NCI-H146 (cell line): ENCODE results near the gene KLC1.
"Not testable (repeated sequence)": the region's sequence is repeated elsewhere in the genome, so short reads cannot be mapped to it uniquely, and the experiment has no call there.

ENCODE experiments used
- DNase-seq: peaks from one replicate; lab custom pipeline; 2025; lab: John Stamatoyannopoulos, UW

KLC1 gene

DNA sequence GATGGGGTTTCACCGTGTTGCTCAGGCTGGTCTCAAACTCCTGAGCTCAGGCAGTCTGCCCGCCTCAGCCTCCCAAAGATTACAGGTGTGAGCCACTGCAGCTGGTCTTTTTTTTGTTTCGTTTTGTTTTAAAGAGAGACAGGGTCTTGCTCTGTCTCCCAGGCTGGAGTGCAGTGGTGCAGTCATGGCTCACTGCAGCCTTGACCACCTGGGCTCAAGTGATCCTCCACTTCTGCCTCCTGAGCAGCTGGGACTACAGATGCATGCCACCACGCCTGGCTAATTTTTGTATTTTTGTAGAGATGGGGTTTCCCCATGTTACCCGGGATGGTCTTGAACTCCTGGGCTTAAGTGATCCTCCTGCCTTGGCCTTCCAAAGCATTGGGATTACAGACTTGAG is 62.6 kb downstream of the KLC1 start:
- DNase-seq, result not testable (repeated sequence)

- no peak for DNase-seq
Observed at GRCh38 chr14:103692159-103692558, 63.1 kb downstream of the KLC1 start.

- DNase-seq, result no peak
Observed at GRCh38 chr14:103692871-103693270, 63.9 kb downstream of the KLC1 start.

DNA sequence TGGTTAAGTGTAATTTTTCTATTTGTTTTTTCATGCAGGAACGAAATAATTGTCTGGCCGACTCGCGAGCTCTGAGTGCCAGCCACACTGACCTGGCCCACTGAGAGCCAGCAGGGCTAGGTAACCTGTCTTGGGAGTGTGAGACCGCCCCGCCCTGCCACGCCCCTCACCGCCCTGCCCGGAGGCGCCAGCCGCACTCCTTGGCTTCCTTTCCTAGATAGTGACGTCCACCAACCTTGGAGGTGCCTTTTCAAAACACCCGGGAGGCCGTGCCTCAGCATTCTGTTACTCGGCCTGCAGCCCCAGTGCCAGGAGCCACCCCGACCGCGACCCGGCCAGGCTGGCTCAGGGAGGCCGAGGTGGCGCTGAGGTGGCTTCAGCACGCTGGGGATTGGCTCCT is 64.5 kb downstream of the KLC1 start:
- no peak for DNase-seq

GRCh38 chr14:103694572-103695026 is 65.6 kb downstream of the KLC1 start:
- DNase-seq, result no peak

DNA sequence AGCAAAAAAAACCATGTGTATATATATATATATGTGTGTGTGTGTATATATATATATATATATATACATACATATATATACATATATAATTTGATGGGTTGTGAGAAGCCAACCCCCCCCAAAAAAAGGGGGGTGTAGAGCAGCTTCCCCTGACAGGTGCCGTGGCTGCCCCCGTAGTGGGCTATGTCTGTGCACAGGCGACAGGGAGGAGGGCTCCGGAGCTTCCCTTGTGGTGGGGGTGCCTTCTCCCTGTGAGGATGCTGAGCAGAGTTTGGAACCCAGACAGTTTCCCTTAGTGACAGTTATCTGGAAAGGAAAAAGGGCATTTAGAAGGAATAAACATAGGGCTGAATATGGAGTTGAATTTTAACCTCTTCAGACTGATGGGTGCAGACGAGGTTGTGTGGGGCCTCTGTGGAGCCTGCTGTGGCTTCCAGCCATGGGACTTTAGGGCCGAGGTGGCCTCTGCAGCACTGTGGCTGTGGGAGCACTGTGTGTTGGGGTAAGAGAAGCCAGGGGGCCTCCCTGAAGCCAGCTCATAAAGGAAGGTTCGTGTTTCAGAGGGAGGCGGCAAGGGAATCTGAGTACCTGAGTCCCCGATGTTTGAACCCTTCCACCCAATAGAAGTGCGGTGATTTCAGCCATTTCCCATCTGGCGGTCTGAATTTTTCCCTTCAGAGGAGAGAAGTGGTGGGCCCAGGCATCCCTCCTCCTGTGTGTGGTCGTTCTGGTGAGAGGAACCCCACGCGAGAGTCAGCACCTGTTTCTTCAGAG is 66.5 kb downstream of the KLC1 start:
- DNase-seq, result no peak

- no peak for DNase-seq
Observed at GRCh38 chr14:103696070-103696402, 67.0 kb downstream of the KLC1 start.

- no peak for DNase-seq
Observed at GRCh38 chr14:103696466-103697071, 67.6 kb downstream of the KLC1 start.

DNA sequence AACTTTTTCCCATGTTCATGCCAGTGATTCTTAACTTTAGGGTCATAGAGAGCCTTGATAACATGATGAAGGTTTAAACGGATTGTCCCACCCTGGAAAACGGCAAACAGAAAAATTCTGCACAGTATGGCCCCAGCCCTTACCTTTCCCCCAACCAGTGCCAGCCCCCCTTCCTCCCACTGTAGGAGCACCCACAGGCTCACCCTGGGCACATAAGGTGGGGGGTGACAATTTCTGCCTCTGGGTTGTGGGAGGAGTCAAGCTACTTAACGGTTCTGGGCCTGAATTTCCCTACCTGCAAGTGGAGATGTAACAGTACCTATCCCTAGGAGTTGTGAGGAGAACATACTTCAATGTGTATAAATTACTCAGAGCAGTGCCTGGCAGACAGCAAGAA is 68.2 kb downstream of the KLC1 start:
- DNase-seq, result no peak

DNA sequence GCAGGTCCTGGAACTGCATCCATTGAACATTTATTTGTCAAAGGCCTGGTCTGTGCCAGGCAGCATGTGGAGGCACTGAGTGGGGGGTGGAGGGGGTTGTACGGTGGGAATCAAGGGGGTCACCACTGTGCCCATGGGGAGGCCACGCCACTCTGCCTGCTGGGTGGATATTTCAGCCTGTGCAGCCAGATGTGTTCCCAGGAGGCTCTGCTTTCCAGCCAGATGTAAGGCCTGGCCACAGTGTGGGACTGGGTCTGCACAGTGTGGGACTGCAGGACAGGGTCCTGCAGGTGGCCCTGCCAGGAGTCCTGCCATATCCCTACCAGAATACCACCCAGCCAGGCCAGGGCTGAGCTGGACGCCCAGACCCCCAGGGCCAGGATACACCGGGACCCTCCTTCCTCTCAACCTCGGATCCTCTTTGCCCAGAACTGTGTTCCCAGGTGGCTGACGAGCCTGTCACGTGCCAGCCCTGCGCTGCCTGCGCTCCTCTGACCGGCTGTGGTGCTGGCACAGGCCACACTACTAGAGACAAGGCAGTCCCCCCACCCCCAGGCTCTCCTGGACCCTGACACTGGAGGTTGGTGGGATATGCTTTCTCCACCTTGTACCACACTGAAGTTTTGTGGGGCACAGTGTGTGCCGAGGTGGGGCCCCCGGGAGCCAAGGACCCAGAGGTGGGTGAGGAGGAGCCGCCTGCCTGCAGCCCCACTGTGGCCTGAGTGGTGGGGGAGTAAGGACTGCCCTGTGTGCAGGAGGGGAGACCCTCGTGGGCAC is 68.8 kb downstream of the KLC1 start:
- no peak for DNase-seq

DNA sequence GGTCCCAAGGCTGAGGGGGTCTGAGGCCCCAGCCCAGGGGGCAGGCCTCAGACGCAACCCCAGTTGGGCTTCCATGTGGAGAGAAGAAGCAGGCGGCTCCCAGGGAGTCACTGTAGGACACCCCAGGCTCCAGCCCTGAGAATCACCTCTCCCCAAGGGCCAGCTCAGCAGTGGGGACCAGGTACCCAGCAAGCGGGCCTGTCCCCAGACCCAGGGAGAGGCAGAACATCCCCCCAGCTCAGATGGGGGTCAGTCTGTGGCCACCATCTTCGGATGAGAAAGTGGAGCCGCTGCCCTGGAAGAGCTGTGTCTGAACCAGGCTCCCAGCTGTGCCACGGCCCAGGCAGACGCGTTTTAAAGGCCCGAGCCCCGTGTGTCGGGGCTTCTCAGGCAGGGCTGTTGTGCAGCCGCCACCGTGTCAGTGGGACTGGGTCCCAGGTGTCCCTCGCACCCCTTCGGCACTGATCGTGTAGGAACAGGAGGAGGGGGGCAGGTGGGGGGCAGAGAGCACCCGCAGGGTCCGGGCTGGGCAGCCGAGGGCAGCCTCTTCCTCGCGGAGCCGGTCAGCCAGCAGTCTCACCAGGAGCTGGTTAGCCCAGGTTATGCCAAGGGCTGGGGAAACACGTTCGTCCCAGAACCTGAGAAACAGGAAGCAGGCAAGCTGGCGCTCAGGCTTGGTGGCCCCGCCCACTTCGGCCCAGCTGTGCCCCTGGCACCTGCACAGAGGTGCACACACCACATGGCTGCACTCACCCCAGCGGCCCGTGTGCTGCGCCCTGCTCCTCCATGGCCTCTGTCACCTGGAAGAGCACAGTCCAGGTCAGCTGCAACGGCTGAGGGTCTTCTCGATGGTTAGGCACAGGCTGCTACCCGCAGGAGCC is 69.6 kb downstream of the KLC1 start:
- no peak for DNase-seq

DNA sequence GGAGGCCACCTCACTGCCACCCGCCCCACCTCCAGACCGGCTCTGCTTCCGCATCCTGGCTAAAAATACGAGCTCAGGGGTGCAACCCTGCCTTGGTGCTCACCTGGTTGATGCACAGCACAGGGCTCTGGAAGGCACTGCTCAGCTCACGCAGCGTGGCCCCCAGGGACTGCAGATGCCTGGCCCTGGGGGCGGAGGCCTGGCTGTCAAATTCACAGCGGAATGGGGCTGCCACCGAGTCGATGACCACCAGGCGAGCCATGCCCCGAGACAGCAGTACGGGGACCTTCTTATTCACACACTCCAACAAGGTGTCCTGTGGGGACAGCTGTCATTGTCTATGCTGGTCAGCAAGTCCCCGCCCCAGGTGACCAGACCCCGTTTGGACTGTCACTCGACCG is 70.2 kb downstream of the KLC1 start:
- no peak for DNase-seq

DNA sequence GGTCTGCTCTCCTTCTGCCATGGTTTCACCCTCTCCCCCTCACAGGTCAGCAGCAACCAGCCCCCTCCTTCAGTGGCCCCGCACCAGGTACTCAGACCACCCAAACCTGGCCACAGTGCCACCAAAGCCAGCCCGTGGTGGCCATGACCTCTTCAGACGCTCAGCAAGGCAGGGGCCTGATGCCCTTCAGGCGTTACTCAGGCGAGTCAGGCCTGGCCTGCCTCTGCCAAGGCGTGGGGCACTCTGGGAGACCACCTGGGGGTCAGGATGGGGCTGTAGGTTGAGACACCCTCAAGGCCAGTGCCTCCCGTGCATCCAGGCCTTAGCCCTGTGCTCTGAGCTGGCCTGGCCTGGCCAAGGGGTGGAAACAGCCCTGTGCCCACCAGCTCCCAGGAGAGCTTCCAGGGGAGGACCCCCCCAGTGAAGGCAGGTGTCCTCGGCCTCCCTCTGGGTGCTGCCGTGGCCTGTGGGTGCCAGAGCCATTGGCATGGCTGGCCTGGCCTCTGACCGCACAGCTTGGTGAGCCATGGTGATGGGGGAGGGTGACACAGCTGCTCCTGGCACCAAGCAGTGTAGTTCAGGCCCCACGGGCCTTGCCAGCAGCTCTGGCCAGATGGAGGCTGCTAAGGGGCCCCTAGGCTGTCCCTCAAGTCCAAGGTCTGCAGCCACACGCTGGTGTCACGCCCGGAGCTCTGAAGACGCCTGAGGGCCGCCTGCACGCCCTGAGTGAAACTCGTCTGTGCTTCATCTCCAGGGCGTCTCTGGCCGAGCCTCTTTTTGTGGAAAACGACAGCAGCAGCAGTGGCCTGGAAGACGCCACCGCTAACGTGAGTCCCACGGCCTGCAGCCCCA is 71.1 kb downstream of the KLC1 start:
- no peak for DNase-seq

DNA sequence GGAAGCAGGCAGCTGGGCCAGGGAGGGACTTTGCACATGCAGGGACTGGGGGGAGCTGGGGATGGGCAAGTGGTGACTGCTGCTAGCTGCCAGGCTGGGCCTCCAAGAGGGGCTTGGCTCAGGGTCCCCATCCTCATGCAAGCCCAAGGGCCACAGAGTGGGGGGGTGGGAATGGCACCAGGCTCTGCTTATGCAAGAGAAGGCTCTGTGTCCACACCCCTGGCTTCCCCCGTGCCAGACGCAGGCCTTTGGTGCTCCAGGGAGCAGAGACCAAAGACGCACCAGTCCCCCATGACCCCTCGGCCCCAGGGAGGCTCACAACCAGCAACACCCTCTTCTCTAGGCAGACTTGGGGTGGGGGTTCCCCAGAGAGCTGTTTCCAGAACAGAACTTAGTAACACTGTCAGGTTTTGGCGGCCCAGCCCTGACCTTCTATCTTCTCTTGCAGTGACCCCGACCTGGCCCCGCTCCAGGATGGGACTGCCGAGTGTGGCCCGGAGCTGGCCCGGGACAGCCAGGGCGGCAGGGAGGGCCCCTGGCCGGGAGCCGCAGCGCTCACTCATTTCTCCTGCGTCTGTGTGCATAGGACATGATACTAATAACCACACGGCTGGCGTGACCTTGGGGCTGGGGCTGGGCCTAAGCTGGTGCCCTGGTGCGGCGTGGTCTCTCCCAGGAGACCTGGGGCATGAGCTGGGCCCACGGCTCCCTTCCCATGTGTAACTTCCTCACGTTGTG is 71.9 kb downstream of the KLC1 start:
- DNase-seq, result no peak

DNA sequence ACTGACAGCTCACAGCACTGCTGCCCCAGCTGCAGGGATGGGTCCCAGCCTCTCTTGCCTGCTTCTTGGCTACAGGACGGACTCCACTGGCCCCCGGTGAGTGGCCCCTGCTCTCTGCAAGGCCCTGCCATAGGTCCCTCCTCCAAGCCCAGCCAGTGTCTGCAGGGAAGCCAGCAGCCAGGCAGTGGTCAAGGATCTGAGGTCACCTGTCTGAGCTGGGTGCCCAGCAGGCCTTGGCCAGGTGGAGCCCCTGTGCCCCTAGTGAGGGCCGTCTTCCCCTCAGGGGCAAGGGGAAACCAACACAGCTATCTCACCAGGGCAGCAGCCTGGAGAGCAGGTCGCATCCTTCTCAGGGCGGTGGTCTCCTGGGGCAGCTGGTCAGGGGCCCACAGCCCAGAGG is 73.1 kb downstream of the KLC1 start:
- no peak for DNase-seq

GRCh38 chr14:103702497-103703432 is 73.8 kb downstream of the KLC1 start:
- DNase-seq, result no peak

DNA sequence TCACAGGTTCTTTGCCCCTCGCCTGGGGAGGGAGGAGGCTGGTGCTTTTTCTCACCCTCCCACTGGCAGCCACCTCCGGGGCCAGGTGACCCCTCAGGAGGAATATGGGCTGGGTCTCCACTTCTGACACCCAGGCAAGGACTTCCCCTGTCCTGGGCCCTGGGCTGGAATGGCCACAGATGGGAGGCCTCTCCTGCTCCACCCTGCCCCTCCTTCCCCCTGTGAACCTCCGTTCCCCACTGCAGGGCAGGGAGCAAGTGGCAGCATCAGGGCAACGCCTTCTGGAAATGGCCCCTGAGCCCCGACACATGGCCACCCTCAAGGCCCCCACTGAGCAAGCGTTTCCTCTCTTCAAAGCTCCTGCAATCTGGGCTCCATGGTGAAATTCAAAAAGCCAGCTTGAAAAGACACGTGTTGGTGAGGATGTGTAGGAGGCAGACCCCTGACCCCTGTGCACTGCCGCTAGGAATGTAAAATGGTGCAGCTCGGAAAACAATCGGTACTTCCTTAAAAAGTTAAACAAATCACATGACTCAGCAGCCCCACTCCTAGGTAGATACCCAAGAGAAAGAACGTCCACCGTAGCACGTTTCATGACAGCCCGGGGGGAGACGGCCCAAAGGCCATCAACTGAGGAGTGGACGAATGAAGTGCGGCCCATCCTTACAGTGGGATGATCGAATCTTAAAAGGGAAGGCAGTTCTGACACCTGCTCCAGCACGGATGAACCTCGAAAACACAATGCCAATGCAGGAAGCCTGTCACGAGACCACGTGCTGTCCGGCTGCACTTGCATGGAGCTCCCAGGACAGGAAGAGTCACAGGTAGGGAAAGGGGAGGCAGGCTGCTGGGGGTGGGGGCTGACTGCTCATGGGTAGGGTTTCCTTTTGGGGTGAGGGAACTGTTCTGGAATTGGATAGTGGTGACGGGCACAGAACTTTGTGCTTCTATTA is 74.7 kb downstream of the KLC1 start:
- no peak for DNase-seq

DNA sequence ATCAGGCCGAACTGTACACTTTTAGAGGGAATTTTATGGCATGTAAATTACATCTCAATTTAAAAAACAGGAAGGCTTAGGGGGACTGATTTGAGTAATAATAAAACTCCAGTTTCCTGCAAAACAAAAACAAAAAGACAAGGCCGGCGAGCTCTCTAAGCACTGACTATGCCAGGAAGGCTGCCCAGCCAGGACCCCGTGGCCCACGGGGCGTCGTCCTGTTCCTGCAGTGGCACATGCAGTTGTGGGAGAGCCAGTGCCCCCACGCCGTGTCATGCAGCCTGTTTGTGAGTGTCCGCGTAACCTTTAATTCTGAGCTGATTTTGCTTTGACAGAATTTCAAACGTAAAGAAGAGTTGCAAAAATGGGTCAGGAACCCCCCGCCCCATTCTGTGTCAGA is 75.7 kb downstream of the KLC1 start:
- no peak for DNase-seq
